Caco-2 (cell line): Measurements from ENCODE around the gene GNL2. TPM values are rescaled to one million over a fixed set of nuclear protein-coding genes. Genes with fewer than 3 reads are reported as not detected.

Source experiments
- BruUV-seq: library from RNA; stranded (reverse); fragments of 400-500 nt; replicated peaks from 2 replicates; lab custom pipeline; 2021; lab: Mats Ljungman, UMichigan
- CTCF ChIA-PET: fragments of 300-600 bp; sonication (Branson Sonifier 250); formaldehyde crosslinking; loops from one replicate; lab custom pipeline; 2022; ENCODE audit warnings: antibody characterized with exemption; lab: Charles Lee
- POLR2A ChIA-PET: fragments of 300-600 bp; sonication (Branson Sonifier 250); formaldehyde crosslinking; loops from one replicate; lab custom pipeline; 2022; ENCODE audit warnings: antibody characterized with exemption; lab: Charles Lee
- DNase-seq, 2 experiments: peaks; one replicate each; pipeline versions ENCODE4 v3.0.0 to v3.0.0-alpha.2; 2020 to 2022
- H3K27me3 ChIP-seq: replicated peaks from 2 replicates; pipeline ENCODE4 v1.6.0; 2011; ENCODE audit warnings: low read length; ENCODE audit not compliant: control insufficient read depth, insufficient read depth
- H3K36me3 ChIP-seq: 2 replicates; pipeline ENCODE4 v1.5.1; 2011; ENCODE audit warnings: low read length; ENCODE audit not compliant: control insufficient read depth, insufficient read depth
- H3K4me1 ChIP-seq: fragments of 250-450 bp; sonication (Bioruptor Pico); 2 replicates; pipeline ENCODE4 v1.5.1; 2020; ENCODE audit warnings: mild to moderate bottlenecking
- H3K4me3 ChIP-seq: 2 replicates; pipeline ENCODE4 v1.5.1; 2011; ENCODE audit warnings: low read depth, mild to moderate bottlenecking, control low read depth, low read length
- H3K9me3 ChIP-seq: fragments of 250-450 bp; sonication (Bioruptor Pico); 2 replicates; pipeline ENCODE4 v1.5.1; 2020; ENCODE audit warnings: mild to moderate bottlenecking, moderate library complexity
- H3K27ac Mint-ChIP-seq: one replicate; pipeline ENCODE4 v1.8.0; 2022; ENCODE audit warnings: mixed read lengths; ENCODE audit not compliant: unreplicated experiment
- H3K27me3 Mint-ChIP-seq: one replicate; pipeline ENCODE4 v1.8.0; 2022; ENCODE audit warnings: mixed read lengths; ENCODE audit not compliant: insufficient read depth, unreplicated experiment
- H3K36me3 Mint-ChIP-seq: one replicate; pipeline ENCODE4 v1.8.0; 2022; ENCODE audit warnings: mild to moderate bottlenecking, mixed read lengths; ENCODE audit not compliant: insufficient read depth, unreplicated experiment
- H3K4me1 Mint-ChIP-seq: one replicate; pipeline ENCODE4 v1.8.0; 2022; ENCODE audit warnings: low read depth, mixed read lengths; ENCODE audit not compliant: unreplicated experiment
- H3K4me3 Mint-ChIP-seq: one replicate; pipeline ENCODE4 v1.8.0; 2022; ENCODE audit warnings: mild to moderate bottlenecking, moderate library complexity, mixed read lengths; ENCODE audit not compliant: unreplicated experiment
- H3K9me3 Mint-ChIP-seq: one replicate; pipeline ENCODE4 v1.8.0; 2022; ENCODE audit warnings: mixed read lengths; ENCODE audit not compliant: unreplicated experiment
- CTCF ChIP-seq, 2 experiments: fragments of 200-600 bp in 1 of 2; IDR thresholded peaks; 1 replicate in 1 of 2; 2 replicates in 1 of 2; pipeline versions ENCODE4 v1.5.1 to v1.8.0; 2011 to 2022; ENCODE audit warnings: antibody characterized with exemption in 1 of 2, control low read depth in 1 of 2, inconsistent platforms in 1 of 2, low read depth in 1 of 2, low read length in 1 of 2, mild to moderate bottlenecking in 1 of 2, moderate library complexity in 1 of 2; ENCODE audit not compliant: insufficient read depth in 1 of 2, severe bottlenecking in 1 of 2, unreplicated experiment in 1 of 2
- intact Hi-C: fragments of 100-400 bp; cut with micrococcal nuclease; formaldehyde crosslinking; loops from one replicate; pipeline ENCODE4 v1.10.0; 2022; ENCODE audit not compliant: unreplicated experiment
- total RNA-seq: library from RNA; stranded (reverse); gene quantifications from 2 replicates; pipeline ENCODE4 v1.2.3, GENCODE V29; 2022

The GNL2 gene
- total RNA-seq, 1 experiment from 2014 or later: 51.6 TPM

DNA sequence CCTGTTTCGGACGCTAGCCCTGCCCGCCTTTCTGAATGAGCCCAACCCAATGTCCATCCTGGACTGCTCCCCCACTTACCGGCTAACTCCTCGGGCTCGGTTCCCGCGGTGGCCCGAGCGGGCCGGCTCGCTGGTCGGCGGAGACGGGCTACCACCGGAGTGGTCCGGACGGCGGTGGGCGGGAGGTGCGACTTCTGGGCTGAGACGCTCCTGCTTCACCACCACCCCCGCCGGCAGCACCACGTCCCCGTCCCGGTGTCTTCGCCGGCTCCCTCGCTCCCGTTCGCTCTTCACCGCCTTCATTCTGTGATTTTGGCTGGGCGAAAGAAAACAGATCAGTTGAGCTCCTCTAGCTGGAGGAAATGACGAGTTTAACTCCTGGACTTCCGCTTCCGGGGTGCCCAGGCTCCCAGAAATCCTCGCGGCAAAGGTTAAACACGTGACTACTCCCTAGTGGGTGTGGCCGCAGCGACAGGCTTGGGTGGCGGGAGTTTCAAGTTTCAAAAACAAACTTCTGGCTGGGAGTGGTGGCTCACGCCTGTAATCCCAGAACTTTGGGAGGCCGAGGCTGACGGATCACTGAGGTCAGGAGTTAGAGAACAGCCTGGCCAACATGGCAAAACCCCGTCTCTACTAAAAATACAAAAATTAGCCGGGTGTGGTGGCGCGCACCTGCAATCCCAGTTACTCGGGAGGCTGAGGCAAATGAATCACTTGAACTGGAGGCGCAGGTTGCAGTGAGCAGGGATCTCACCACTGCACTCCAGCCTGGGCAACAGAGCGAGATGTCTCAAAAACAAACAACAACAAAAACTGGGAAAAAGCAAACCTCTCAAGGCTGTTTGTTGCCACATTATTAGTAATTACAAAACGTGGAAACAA is 41.6 kb downstream of the GNL2 start, which contains the start of gene SNIP1:
TSS of gene SNIP1 (minus strand) at position 367 of the 882 bp plus-strand sequence. CDS start at position 303, 64 bp downstream.
- Mint-ChIP-seq H3K36me3 (peaks cover 28% of the 10 kb centered on the region), H3K27ac (peak within 1 kb of the TSS; percentile 94), H3K9me3 (no peaks in the 10 kb centered on the region), H3K27me3 (no peaks in the 10 kb centered on the region), H3K4me3 (peak within 1 kb of the TSS; percentile 95), H3K4me1 (peaks cover 9% of the 10 kb centered on the region)
- no TSS peak for BruUV-seq
- Histone ChIP-seq H3K9me3 (no peaks in the 10 kb centered on the region), H3K27me3 (no peaks in the 10 kb centered on the region), H3K4me3 (peak within 1 kb of the TSS; percentile 90), H3K4me1 (0 out of 2 replicates have a peak, but pooled peaks cover 4% of the 10 kb centered on the region), H3K36me3 (no peaks in the 10 kb centered on the region)
- DNase-seq: peak; percentile 86 to 87
- ChIA-PET POLR2A (interaction anchor here (0.6 to 1.1 kb wide), 2 partner anchors 40 to 136 kb away, joined by 3 to 4 read pairs; partner anchors contain the start of gene MEAF6), CTCF (interaction anchor here (1.0 kb wide), 1 partner anchor 49 kb away, joined by 5 read pairs; no protein-coding TSS in a partner anchor)
- intact Hi-C loops: no loop called here
- no peak for TF ChIP-seq CTCF (IDR thresholded peaks at IDR 0.05; ENCODE audit: insufficient read depth in 1 of 2, low read depth in 1 of 2, low read length in 1 of 2, severe bottlenecking in 1 of 2, unreplicated experiment in 1 of 2)

GRCh38 chr1:37553598-37553926 is 42.2 kb downstream of the GNL2 start:
- H3K4me3 Mint-ChIP-seq: peak overlapping the region; percentile 95
- ChIA-PET POLR2A (interaction anchor here (1.1 kb wide), 1 partner anchor 39 kb away, joined by 4 read pairs; the partner anchor contains the start of gene MEAF6), CTCF (interaction anchor here (1.0 kb wide), 1 partner anchor 50 kb away, joined by 5 read pairs; no protein-coding TSS in a partner anchor)
- no peaks in the 10 kb centered on the region for H3K9me3 ChIP-seq
- TSS peak; percentile 45 for BruUV-seq
- no peak for TF ChIP-seq CTCF (IDR thresholded peaks at IDR 0.05; ENCODE audit: insufficient read depth in 1 of 2, low read depth in 1 of 2, low read length in 1 of 2, severe bottlenecking in 1 of 2, unreplicated experiment in 1 of 2)
- DNase-seq: no peak
- H3K4me1 ChIP-seq: 0 out of 2 replicates have a peak, but pooled peaks cover 4% of the 10 kb centered on the region
- H3K36me3 ChIP-seq: no peaks in the 10 kb centered on the region
- intact Hi-C loops: no loop called here
- peak overlapping the region; percentile 90 for H3K4me3 ChIP-seq
- H3K27me3 ChIP-seq: no peaks in the 10 kb centered on the region
- peak overlapping the region; percentile 94 for H3K27ac Mint-ChIP-seq
- no peaks in the 10 kb centered on the region for H3K9me3 Mint-ChIP-seq
- H3K27me3 Mint-ChIP-seq: no peaks in the 10 kb centered on the region
- H3K4me1 Mint-ChIP-seq: peaks cover 9% of the 10 kb centered on the region
- peaks cover 34% of the 10 kb centered on the region for H3K36me3 Mint-ChIP-seq

- intact Hi-C loops: no loop called here
- Histone ChIP-seq H3K4me3 (no peak overlapping the region), H3K36me3 (no peaks in the 10 kb centered on the region), H3K27me3 (no peaks in the 10 kb centered on the region), H3K9me3 (no peaks in the 10 kb centered on the region), H3K4me1 (0 out of 2 replicates have a peak, but pooled peaks cover 4% of the 10 kb centered on the region)
- ChIA-PET POLR2A (no interaction called here), CTCF (no interaction called here)
- BruUV-seq: no TSS peak
- peaks cover 9% of the 10 kb centered on the region for H3K4me1 Mint-ChIP-seq
- TF ChIP-seq CTCF (IDR thresholded peaks at IDR 0.05; ENCODE audit: insufficient read depth in 1 of 2, low read depth in 1 of 2, low read length in 1 of 2, severe bottlenecking in 1 of 2, unreplicated experiment in 1 of 2): no peak
- H3K36me3 Mint-ChIP-seq: peaks cover 60% of the 10 kb centered on the region
- no peaks in the 10 kb centered on the region for H3K9me3 Mint-ChIP-seq
- H3K27me3 Mint-ChIP-seq: no peaks in the 10 kb centered on the region
- no peak for DNase-seq
- H3K4me3 Mint-ChIP-seq: no peak overlapping the region
- no peak overlapping the region for H3K27ac Mint-ChIP-seq
Observed at GRCh38 chr1:37549341-37549740, 46.4 kb downstream of the GNL2 start.
